Measurements from ENCODE around the gene NHERF1.

- TF ChIP-seq POLR2AphosphoS5 (IDR thresholded peaks at IDR 0.05) = no peak
- TF ChIP-seq, protein P1, sequence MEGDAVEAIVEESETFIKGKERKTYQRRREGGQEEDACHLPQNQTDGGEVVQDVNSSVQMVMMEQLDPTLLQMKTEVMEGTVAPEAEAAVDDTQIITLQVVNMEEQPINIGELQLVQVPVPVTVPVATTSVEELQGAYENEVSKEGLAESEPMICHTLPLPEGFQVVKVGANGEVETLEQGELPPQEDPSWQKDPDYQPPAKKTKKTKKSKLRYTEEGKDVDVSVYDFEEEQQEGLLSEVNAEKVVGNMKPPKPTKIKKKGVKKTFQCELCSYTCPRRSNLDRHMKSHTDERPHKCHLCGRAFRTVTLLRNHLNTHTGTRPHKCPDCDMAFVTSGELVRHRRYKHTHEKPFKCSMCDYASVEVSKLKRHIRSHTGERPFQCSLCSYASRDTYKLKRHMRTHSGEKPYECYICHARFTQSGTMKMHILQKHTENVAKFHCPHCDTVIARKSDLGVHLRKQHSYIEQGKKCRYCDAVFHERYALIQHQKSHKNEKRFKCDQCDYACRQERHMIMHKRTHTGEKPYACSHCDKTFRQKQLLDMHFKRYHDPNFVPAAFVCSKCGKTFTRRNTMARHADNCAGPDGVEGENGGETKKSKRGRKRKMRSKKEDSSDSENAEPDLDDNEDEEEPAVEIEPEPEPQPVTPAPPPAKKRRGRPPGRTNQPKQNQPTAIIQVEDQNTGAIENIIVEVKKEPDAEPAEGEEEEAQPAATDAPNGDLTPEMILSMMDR (IDR thresholded peaks at IDR 0.05) = no peak
Observed at GRCh38 chr17:74805591-74805991, 57.2 kb downstream of the NHERF1 start.

Measured in prostate gland (tissue), 2 donors.